ENCODE measurements around the gene DPP8. TPM values are rescaled to one million over a fixed set of nuclear protein-coding genes. Genes with fewer than 3 reads are reported as not detected.

DPP8 gene
- polyA plus RNA-seq, 1 donor from 2014 or later: 18.6 TPM

- Histone ChIP-seq H3K79me2 (replicated peaks; ENCODE audit: insufficient read depth, low read length) (peaks cover 39% of the 10 kb centered on the region), H3K36me3 (ENCODE audit: insufficient read depth, low read length) (no peaks in the 10 kb centered on the region), H2AFZ (ENCODE audit: low read depth, low read length) (peak overlapping the region; percentile 93), H3K9ac (ENCODE audit: low read length) (peak overlapping the region; percentile 96), H3K4me3 (ENCODE audit: low read length) (peak overlapping the region; percentile 98), H3K27me3 (ENCODE audit: insufficient read depth, low read depth, low read length) (no peaks in the 10 kb centered on the region), H3K27ac (ENCODE audit: low read length) (peak overlapping the region; percentile 95), H4K20me1 (ENCODE audit: insufficient read depth) (no peaks in the 10 kb centered on the region), H3F3A (ENCODE audit: insufficient read depth, low read length, poor library complexity, severe bottlenecking) (no peaks in the 10 kb centered on the region), H3K9me2 (ENCODE audit: insufficient read depth, low read length) (no peaks in the 10 kb centered on the region), H3K9me3 (ENCODE audit: low read length) (no peaks in the 10 kb centered on the region), H3K4me2 (ENCODE audit: low read length) (peak overlapping the region; percentile 62)
- TF ChIP-seq CTCF (IDR thresholded peaks at IDR 0.05; ENCODE audit: poor library complexity, severe bottlenecking) (no peak), EP300 (conservative IDR thresholded peaks at IDR 0.05; ENCODE audit: poor library complexity, severe bottlenecking) (no peak), REST (IDR thresholded peaks at IDR 0.05; ENCODE audit: borderline replicate concordance) (no peak), SMC3 (conservative IDR thresholded peaks at IDR 0.05; ENCODE audit: poor library complexity) (no peak), MXI1 (conservative IDR thresholded peaks at IDR 0.05; ENCODE audit: poor library complexity, severe bottlenecking) (no peak), RAD21 (conservative IDR thresholded peaks at IDR 0.05) (no peak), EZH2 (IDR thresholded peaks at IDR 0.05; ENCODE audit: borderline replicate concordance, insufficient read depth, low read length, poor library complexity, severe bottlenecking) (no peak), TAF1 (IDR thresholded peaks at IDR 0.05; ENCODE audit: low read depth) (no peak), POLR2AphosphoS5 (IDR thresholded peaks at IDR 0.05) (no peak)
Observed at GRCh38 chr15:65529762-65530317, 12.4 kb upstream of the DPP8 start.

GRCh38 chr15:65528461-65529060 lies 11.1 kb upstream of the DPP8 start:
- Histone ChIP-seq H3K9me3 (ENCODE audit: low read length) (no peaks in the 10 kb centered on the region), H4K20me1 (ENCODE audit: insufficient read depth) (no peaks in the 10 kb centered on the region), H3K27me3 (ENCODE audit: insufficient read depth, low read depth, low read length) (no peaks in the 10 kb centered on the region), H3K4me2 (ENCODE audit: low read length) (no peak overlapping the region), H3F3A (ENCODE audit: insufficient read depth, low read length, poor library complexity, severe bottlenecking) (no peaks in the 10 kb centered on the region), H2AFZ (ENCODE audit: low read depth, low read length) (no peak overlapping the region), H3K9me2 (ENCODE audit: insufficient read depth, low read length) (no peaks in the 10 kb centered on the region), H3K9ac (ENCODE audit: low read length) (no peak overlapping the region), H3K36me3 (ENCODE audit: insufficient read depth, low read length) (no peaks in the 10 kb centered on the region), H3K4me3 (ENCODE audit: low read length) (no peak overlapping the region), H3K27ac (ENCODE audit: low read length) (no peak overlapping the region), H3K79me2 (replicated peaks; ENCODE audit: insufficient read depth, low read length) (peaks cover 28% of the 10 kb centered on the region)
- TF ChIP-seq CTCF (IDR thresholded peaks at IDR 0.05; ENCODE audit: poor library complexity, severe bottlenecking) (no peak), TAF1 (IDR thresholded peaks at IDR 0.05; ENCODE audit: low read depth) (no peak), SMC3 (conservative IDR thresholded peaks at IDR 0.05; ENCODE audit: poor library complexity) (no peak)
